Measurements from ENCODE around the gene LTB4R2. TPM values are rescaled to one million over a fixed set of nuclear protein-coding genes. Genes with fewer than 3 reads are reported as not detected.

The LTB4R2 gene
- total and polyA plus RNA-seq, 2 of the 8 experiments (the other 6 are each of a cell fraction or from before 2014, with no cell fraction given): 5.3 to 6.7 TPM

DNA sequence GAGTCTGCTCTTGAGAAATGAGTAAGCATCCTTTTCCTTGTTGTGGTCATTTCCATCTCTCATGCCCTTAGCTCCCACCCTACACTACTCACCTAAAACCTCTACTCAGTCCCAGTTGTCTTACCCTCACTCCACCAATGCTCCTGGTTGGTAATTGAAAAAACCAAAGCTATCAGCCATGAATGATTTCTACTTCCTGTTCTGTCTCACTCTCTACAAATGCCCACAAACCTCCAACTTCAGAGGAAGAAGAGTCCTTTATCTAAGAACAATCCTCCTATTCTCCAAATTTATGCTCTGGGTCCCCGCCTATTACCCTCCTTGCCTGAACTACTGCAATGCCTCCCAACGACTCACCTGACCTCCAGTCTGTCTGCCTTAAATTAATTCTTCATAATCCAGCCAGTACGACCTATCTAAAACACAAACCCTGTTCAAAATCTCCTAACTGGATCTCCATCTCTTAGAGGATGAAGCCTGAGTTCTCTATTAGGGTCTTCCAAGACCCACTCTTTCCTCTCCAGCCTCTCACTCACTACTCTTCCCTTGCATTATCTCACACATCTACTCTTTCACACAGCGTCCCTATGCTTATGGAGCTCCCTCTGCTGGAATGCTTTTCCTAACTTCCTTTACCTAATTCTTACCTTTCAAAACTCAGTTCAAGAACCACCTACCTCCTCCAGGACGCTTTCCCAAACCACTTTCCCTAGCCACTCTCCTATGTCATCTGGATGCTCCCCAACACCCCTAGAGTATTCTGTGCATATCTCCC is 12.6 kb upstream of the LTB4R2 start:
- no peak overlapping the region for H3K14ac ChIP-seq (ENCODE audit: insufficient read length)
- H3K9me3 ChIP-seq (ENCODE audit: insufficient read depth in 2 of 2, low read depth in 1 of 2, low read length in 1 of 2): no peaks in the 10 kb centered on the region; a peak in 1 of 4 replicates
- H3K79me1 ChIP-seq (ENCODE audit: low read depth, low read length): peaks cover 5% of the 10 kb centered on the region; the same call in 1 of the 2 replicates
- no peak for TF ChIP-seq TCF12 (IDR thresholded peaks at IDR 0.05; ENCODE audit: low read depth, low read length)
- TF ChIP-seq, protein P1, sequence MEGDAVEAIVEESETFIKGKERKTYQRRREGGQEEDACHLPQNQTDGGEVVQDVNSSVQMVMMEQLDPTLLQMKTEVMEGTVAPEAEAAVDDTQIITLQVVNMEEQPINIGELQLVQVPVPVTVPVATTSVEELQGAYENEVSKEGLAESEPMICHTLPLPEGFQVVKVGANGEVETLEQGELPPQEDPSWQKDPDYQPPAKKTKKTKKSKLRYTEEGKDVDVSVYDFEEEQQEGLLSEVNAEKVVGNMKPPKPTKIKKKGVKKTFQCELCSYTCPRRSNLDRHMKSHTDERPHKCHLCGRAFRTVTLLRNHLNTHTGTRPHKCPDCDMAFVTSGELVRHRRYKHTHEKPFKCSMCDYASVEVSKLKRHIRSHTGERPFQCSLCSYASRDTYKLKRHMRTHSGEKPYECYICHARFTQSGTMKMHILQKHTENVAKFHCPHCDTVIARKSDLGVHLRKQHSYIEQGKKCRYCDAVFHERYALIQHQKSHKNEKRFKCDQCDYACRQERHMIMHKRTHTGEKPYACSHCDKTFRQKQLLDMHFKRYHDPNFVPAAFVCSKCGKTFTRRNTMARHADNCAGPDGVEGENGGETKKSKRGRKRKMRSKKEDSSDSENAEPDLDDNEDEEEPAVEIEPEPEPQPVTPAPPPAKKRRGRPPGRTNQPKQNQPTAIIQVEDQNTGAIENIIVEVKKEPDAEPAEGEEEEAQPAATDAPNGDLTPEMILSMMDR (IDR thresholded peaks at IDR 0.05; ENCODE audit: control extremely low read depth in 1 of 3, insufficient read depth in 1 of 3, low read depth in 1 of 3, low read length in 3 of 3): peak in 2 of 3 experiments; percentile 61 to 68; a peak in 3 of 4 replicates
- peak; percentile 22 to 35; a peak in 2 of 4 replicates for TF ChIP-seq RAD21 (IDR thresholded peaks at IDR 0.05 in 1 of 2, conservative IDR thresholded peaks at IDR 0.05 in 1 of 2; ENCODE audit: low read depth in 2 of 2, low read length in 2 of 2)
- H2BK12ac ChIP-seq (ENCODE audit: low read depth, low read length): no peak overlapping the region
- H2AK5ac ChIP-seq (ENCODE audit: low read depth, low read length): no peak overlapping the region
- DNase-seq (ENCODE audit: low read depth in 1 of 2, low spot score in 2 of 2) (no peak), FAIRE-seq (no peak)
- H3K27me3 ChIP-seq (replicated peaks in 1 of 4; ENCODE audit: control insufficient read depth in 3 of 4, extremely low read depth in 1 of 4, insufficient read depth in 3 of 4, low read length in 3 of 4): no peaks in the 10 kb centered on the region
- H3K4me3 ChIP-seq (ENCODE audit: extremely low read depth in 1 of 4, insufficient read depth in 2 of 4, low read depth in 3 of 4, low read length in 4 of 4): no peak overlapping the region
- H2BK20ac ChIP-seq (ENCODE audit: low read length): no peak overlapping the region
- peaks cover 0 to 7% (median 4%) of the 10 kb centered on the region in 4 experiments; a peak in 5 of 7 replicates for H3K4me1 ChIP-seq (replicated peaks in 1 of 4; ENCODE audit: control insufficient read depth in 3 of 4, insufficient read depth in 4 of 4, low read length in 3 of 4)
- no peak overlapping the region; a peak in 1 of 7 replicates for H3K9ac ChIP-seq (replicated peaks in 1 of 4; ENCODE audit: extremely low read depth in 1 of 4, low read depth in 3 of 4, low read length in 3 of 4)
- no peak overlapping the region for H2AFZ ChIP-seq (ENCODE audit: low read length)
- H3K23me2 ChIP-seq (ENCODE audit: low read depth, low read length): peaks cover 4% of the 10 kb centered on the region; the same call in 1 of the 2 replicates
- peaks cover 9 to 17% (median 11%) of the 10 kb centered on the region in 4 experiments; a peak in 7 of 8 replicates for H3K36me3 ChIP-seq (ENCODE audit: control insufficient read depth in 2 of 4, insufficient read depth in 4 of 4, low read length in 3 of 4)
- H3K4ac ChIP-seq (replicated peaks; ENCODE audit: insufficient read length, low read depth, low read length): no peak overlapping the region
- H2BK5ac ChIP-seq (ENCODE audit: low read depth, low read length): no peak overlapping the region
- no peak overlapping the region for H2BK15ac ChIP-seq (ENCODE audit: low read length)
- H3K4me2 ChIP-seq (ENCODE audit: insufficient read depth in 1 of 2, low read depth in 2 of 2, low read length in 2 of 2): no peak overlapping the region
- H4K5ac ChIP-seq (ENCODE audit: insufficient read length, low read depth, low read length): no peak overlapping the region
- no peak overlapping the region for H4K8ac ChIP-seq (ENCODE audit: extremely low read depth, insufficient read depth, low read length)
- 64% methylated on average over 5 of the region's 5 CpGs; no CpG with 5 or more reads in 1 of the 2 experiments for WGBS, 2 experiments (ENCODE audit: extremely low coverage in 1 of 2, insufficient coverage in 1 of 2, insufficient read length in 1 of 2, insufficient replicate concordance in 2 of 2, low coverage in 1 of 2, low lambda C conversion rate in 2 of 2, missing lambda C conversion rate in 1 of 2)
- H4K91ac ChIP-seq (replicated peaks; ENCODE audit: insufficient read length, low read length): no peak overlapping the region
- CTCF ChIA-PET (ENCODE audit: partially characterized antibody): interaction anchor here (0.6 to 9.0 kb wide), 34 partner anchors 11 to 1040 kb away, joined by 3 to 163 read pairs (median 5); partner anchors contain the start of genes CIDEB, GMPR2, IPO4 and KHNYN
- no peak overlapping the region for H3K23ac ChIP-seq (ENCODE audit: insufficient read length)
- peaks cover 1 to 2% of the 10 kb centered on the region in 2 experiments for H4K20me1 ChIP-seq (replicated peaks in 1 of 2; ENCODE audit: control insufficient read depth in 1 of 2, insufficient read depth in 2 of 2, low read length in 2 of 2)
- peaks cover 4 to 13% of the 10 kb centered on the region in 2 experiments; a peak in 2 of 4 replicates for H3K79me2 ChIP-seq (ENCODE audit: control insufficient read depth in 1 of 2, insufficient read depth in 2 of 2, low read length in 2 of 2)
- no peak overlapping the region for H3K56ac ChIP-seq (replicated peaks; ENCODE audit: insufficient read length, low read depth, low read length)
- H3K18ac ChIP-seq (ENCODE audit: extremely low read depth, low read length): no peak overlapping the region
- no peak overlapping the region for H2BK120ac ChIP-seq (replicated peaks; ENCODE audit: low read depth, low read length)
- POLR2A ChIA-PET (ENCODE audit: partially characterized antibody): interaction anchor here (0.6 to 6.1 kb wide), 16 partner anchors 10 to 102 kb away, joined by 3 to 50 read pairs (median 4); partner anchors contain the start of genes CHMP4A, CIDEB, GMPR2 and LTB4R
- no peak overlapping the region for H3K27ac ChIP-seq (ENCODE audit: low read depth, low read length)
